Muscle of leg (tissue), 16 donors: ENCODE data around the gene USP53. TPM values are rescaled to one million over a fixed set of nuclear protein-coding genes. Genes with fewer than 3 reads are reported as not detected.
"Not testable (repeated sequence)": the region's sequence is repeated elsewhere in the genome, so short reads cannot be mapped to it uniquely, and the experiment has no call there.

Experiments used
- DNase-seq: peaks from one replicate; pipeline ENCODE4 v3.0.0; 2013
- H3K27ac ChIP-seq: one replicate; pipeline ENCODE4 v1.5.1; 2013; ENCODE audit warnings: mild to moderate bottlenecking, low read length, control low read depth
- H3K27me3 ChIP-seq: one replicate; pipeline ENCODE4 v1.6.1; 2013; ENCODE audit warnings: low read length; ENCODE audit not compliant: control insufficient read depth, insufficient read depth
- H3K36me3 ChIP-seq: one replicate; pipeline ENCODE4 v1.6.1; 2013; ENCODE audit warnings: low read length; ENCODE audit not compliant: control insufficient read depth, insufficient read depth
- H3K4me1 ChIP-seq: one replicate; pipeline ENCODE4 v1.6.1; 2013; ENCODE audit warnings: low read length; ENCODE audit not compliant: control insufficient read depth, insufficient read depth
- H3K4me3 ChIP-seq: one replicate; pipeline ENCODE4 v1.5.1; 2013; ENCODE audit warnings: low read length, control low read depth
- H3K9me3 ChIP-seq: replicated peaks from 2 replicates; pipeline ENCODE4 v1.6.1; 2013; ENCODE audit warnings: low read depth, low read length; ENCODE audit not compliant: control insufficient read depth
- WGBS: methylation state at CpG from one replicate; pipeline ENCODE4 v1.1.5; 2013; ENCODE audit warnings: missing lambda C conversion rate; ENCODE audit not compliant: insufficient coverage; 5-methylcytosine and 5-hydroxymethylcytosine counted together
- long read RNA-seq, 11 donors: transcript quantifications; one replicate each; lab custom pipeline, GENCODE V29; 2026
- polyA plus RNA-seq, 8 donors: library from polyadenylated mRNA; unstranded; fragments of 120-200 nt; gene quantifications; one replicate each; pipeline versions ENCODE4 v1.2.1 to v1.2.3, GENCODE V29; 2013; ENCODE audit warnings: inconsistent platforms in 1 of 8, low replicate concordance in 1 of 8; ENCODE audit not compliant: insufficient read length in 8 of 8, insufficient read depth in 1 of 8
- total RNA-seq: library from RNA; stranded (reverse); fragments of 120-200 nt; gene quantifications from one replicate; pipeline ENCODE4 v1.2.4, GENCODE V29; 2013

The USP53 gene
- total RNA-seq: 9.8 TPM
- polyA plus RNA-seq: 10 to 100 TPM in 1 of 8 donors, 1 to 10 TPM in 7; 5.3 to 13.4 (median 7.2) TPM
- long read RNA-seq, donor 1, partial matches to known transcripts: 0 of 1 reads
- long read RNA-seq, donor 1, other reads (novel, unspliced or antisense): 0 of 1 reads
- long read RNA-seq, donor 2: 0 reads
- long read RNA-seq, donor 3: 0 reads
- long read RNA-seq, donor 4: 0 reads
- long read RNA-seq, donor 5: 0 reads
- long read RNA-seq, donor 6: 0 reads
- long read RNA-seq, donor 7: 0 reads
- long read RNA-seq, donor 8: 0 reads
- long read RNA-seq, donor 9: 0 reads
- long read RNA-seq, donor 10: 0 reads
- long read RNA-seq, donor 11, full-length matches to known transcripts: 1 of 1 reads
- long read RNA-seq, donor 11, partial matches to known transcripts: 0 of 1 reads
- long read RNA-seq, donor 11, other reads (novel, unspliced or antisense): 0 of 1 reads

- peak within 1 kb of the TSS; percentile 74 for H3K4me3 ChIP-seq
- under 1% methylated on average over 55 of the region's 55 CpGs for WGBS
- no peaks in the 10 kb centered on the region for H3K9me3 ChIP-seq
- H3K36me3 ChIP-seq: no peaks in the 10 kb centered on the region
- peak within 1 kb of the TSS; percentile 87 for H3K27ac ChIP-seq
- peaks cover 4% of the 10 kb centered on the region for H3K4me1 ChIP-seq
- DNase-seq: peak; percentile 96
- H3K27me3 ChIP-seq: no peaks in the 10 kb centered on the region
Measured at GRCh38 chr4:119212234-119212963, at the start of gene USP53. TSS of gene USP53 (plus strand) at chr4:119212713. CDS start at chr4:119239760, 27,047 bp downstream.

- Histone ChIP-seq H3K4me1 (no peaks in the 10 kb centered on the region), H3K27ac (no peak overlapping the region), H3K27me3 (no peaks in the 10 kb centered on the region), H3K9me3 (no peaks in the 10 kb centered on the region), H3K36me3 (no peaks in the 10 kb centered on the region), H3K4me3 (no peak overlapping the region)
- no CpG with 5 or more reads among the region's 3 CpGs for WGBS
- no peak for DNase-seq
Measured at GRCh38 chr4:119165767-119166166, 46.7 kb upstream of the USP53 start.

GRCh38 chr4:119170195-119170594 lies 42.3 kb upstream of the USP53 start:
- H3K4me3 ChIP-seq: no peak overlapping the region
- H3K4me1 ChIP-seq: no peaks in the 10 kb centered on the region
- no peaks in the 10 kb centered on the region for H3K27me3 ChIP-seq
- H3K36me3 ChIP-seq: no peaks in the 10 kb centered on the region
- DNase-seq: no peak
- no peak overlapping the region for H3K27ac ChIP-seq
- no peaks in the 10 kb centered on the region for H3K9me3 ChIP-seq

- H3K9me3 ChIP-seq: no peaks in the 10 kb centered on the region
- H3K4me3 ChIP-seq: no peak overlapping the region
- WGBS: 85% methylated on average over 5 of the region's 7 CpGs
- H3K27ac ChIP-seq: no peak overlapping the region
- DNase-seq: no peak
- no peaks in the 10 kb centered on the region for H3K27me3 ChIP-seq
- H3K4me1 ChIP-seq: no peaks in the 10 kb centered on the region
- no peaks in the 10 kb centered on the region for H3K36me3 ChIP-seq
Measured at GRCh38 chr4:119172223-119172622, 40.3 kb upstream of the USP53 start.

GRCh38 chr4:119173729-119174361 lies 38.7 kb upstream of the USP53 start:
- not testable (repeated sequence) for H3K36me3 ChIP-seq, H3K27ac ChIP-seq, H3K4me3 ChIP-seq, DNase-seq, H3K27me3 ChIP-seq, H3K9me3 ChIP-seq, H3K4me1 ChIP-seq
- WGBS: 95% methylated on average over 24 of the region's 30 CpGs

- no peak for DNase-seq
- Histone ChIP-seq H3K9me3 (no peaks in the 10 kb centered on the region), H3K4me1 (no peaks in the 10 kb centered on the region), H3K4me3 (no peak overlapping the region), H3K27me3 (no peaks in the 10 kb centered on the region), H3K27ac (no peak overlapping the region), H3K36me3 (no peaks in the 10 kb centered on the region)
- 100% methylated on average over 1 of the region's 1 CpG for WGBS
Measured at GRCh38 chr4:119179011-119179410, 33.5 kb upstream of the USP53 start.

GRCh38 chr4:119184128-119184527 lies 28.4 kb upstream of the USP53 start:
- Histone ChIP-seq H3K27ac (no peak overlapping the region), H3K36me3 (peaks cover 2% of the 10 kb centered on the region), H3K4me3 (no peak overlapping the region), H3K9me3 (no peaks in the 10 kb centered on the region), H3K4me1 (no peaks in the 10 kb centered on the region), H3K27me3 (no peaks in the 10 kb centered on the region)
- DNase-seq: no peak
- 86% methylated on average over 1 of the region's 2 CpGs for WGBS

GRCh38 chr4:119189638-119190037 lies 22.9 kb upstream of the USP53 start:
- H3K9me3 ChIP-seq: no peaks in the 10 kb centered on the region
- H3K36me3 ChIP-seq: no peaks in the 10 kb centered on the region
- H3K27ac ChIP-seq: no peak overlapping the region
- no peaks in the 10 kb centered on the region for H3K4me1 ChIP-seq
- H3K27me3 ChIP-seq: no peaks in the 10 kb centered on the region
- DNase-seq: peak; percentile 44
- no peak overlapping the region for H3K4me3 ChIP-seq
- 38% methylated on average over 1 of the region's 1 CpG for WGBS

GRCh38 chr4:119190354-119190753 lies 22.2 kb upstream of the USP53 start:
- no peak for DNase-seq
- no peak overlapping the region for H3K4me3 ChIP-seq
- no peaks in the 10 kb centered on the region for H3K9me3 ChIP-seq
- WGBS: no CpG with 5 or more reads among the region's 2 CpGs
- no peaks in the 10 kb centered on the region for H3K36me3 ChIP-seq
- no peak overlapping the region for H3K27ac ChIP-seq
- no peaks in the 10 kb centered on the region for H3K27me3 ChIP-seq
- no peaks in the 10 kb centered on the region for H3K4me1 ChIP-seq

- Histone ChIP-seq H3K4me3 (no peak overlapping the region), H3K36me3 (no peaks in the 10 kb centered on the region), H3K9me3 (no peaks in the 10 kb centered on the region), H3K27ac (no peak overlapping the region), H3K4me1 (no peaks in the 10 kb centered on the region), H3K27me3 (no peaks in the 10 kb centered on the region)
- WGBS: 100% methylated on average over 1 of the region's 3 CpGs
- DNase-seq: no peak
Measured at GRCh38 chr4:119191505-119191904, 21.0 kb upstream of the USP53 start.
